Muscle of leg (tissue), 11 donors: Measurements from ENCODE around the gene AP5S1. TPM values are rescaled to one million over a fixed set of nuclear protein-coding genes. Genes with fewer than 3 reads are reported as not detected.
A peak's percentile ranks its signal among the peaks of the same experiment; 100 is the strongest.

ENCODE experiments used
- DNase-seq: peaks from one replicate; pipeline ENCODE4 v3.0.0; 2013
- H3K27ac ChIP-seq: one replicate; pipeline ENCODE4 v1.5.1; 2013; ENCODE audit warnings: mild to moderate bottlenecking, low read length, control low read depth
- H3K27me3 ChIP-seq: one replicate; pipeline ENCODE4 v1.6.1; 2013; ENCODE audit warnings: low read length; ENCODE audit not compliant: control insufficient read depth, insufficient read depth
- H3K36me3 ChIP-seq: one replicate; pipeline ENCODE4 v1.6.1; 2013; ENCODE audit warnings: low read length; ENCODE audit not compliant: control insufficient read depth, insufficient read depth
- H3K4me1 ChIP-seq: one replicate; pipeline ENCODE4 v1.6.1; 2013; ENCODE audit warnings: low read length; ENCODE audit not compliant: control insufficient read depth, insufficient read depth
- H3K4me3 ChIP-seq: one replicate; pipeline ENCODE4 v1.5.1; 2013; ENCODE audit warnings: low read length, control low read depth
- H3K9me3 ChIP-seq: replicated peaks from 2 replicates; pipeline ENCODE4 v1.6.1; 2013; ENCODE audit warnings: low read depth, low read length; ENCODE audit not compliant: control insufficient read depth
- WGBS: methylation state at CpG from one replicate; pipeline ENCODE4 v1.1.5; 2013; ENCODE audit warnings: missing lambda C conversion rate; ENCODE audit not compliant: insufficient coverage; 5-methylcytosine and 5-hydroxymethylcytosine counted together
- polyA plus RNA-seq, 8 donors: library from polyadenylated mRNA; unstranded; fragments of 120-200 nt; gene quantifications; one replicate each; pipeline versions ENCODE4 v1.2.1 to v1.2.3, GENCODE V29; 2013; ENCODE audit warnings: inconsistent platforms in 1 of 8, low replicate concordance in 1 of 8; ENCODE audit not compliant: insufficient read length in 8 of 8, insufficient read depth in 1 of 8
- total RNA-seq: library from RNA; stranded (reverse); fragments of 120-200 nt; gene quantifications from one replicate; pipeline ENCODE4 v1.2.4, GENCODE V29; 2013

The AP5S1 gene
- total and polyA plus RNA-seq, 9 donors, result 8.3 to 10.8 (median 9.8) TPM

DNA sequence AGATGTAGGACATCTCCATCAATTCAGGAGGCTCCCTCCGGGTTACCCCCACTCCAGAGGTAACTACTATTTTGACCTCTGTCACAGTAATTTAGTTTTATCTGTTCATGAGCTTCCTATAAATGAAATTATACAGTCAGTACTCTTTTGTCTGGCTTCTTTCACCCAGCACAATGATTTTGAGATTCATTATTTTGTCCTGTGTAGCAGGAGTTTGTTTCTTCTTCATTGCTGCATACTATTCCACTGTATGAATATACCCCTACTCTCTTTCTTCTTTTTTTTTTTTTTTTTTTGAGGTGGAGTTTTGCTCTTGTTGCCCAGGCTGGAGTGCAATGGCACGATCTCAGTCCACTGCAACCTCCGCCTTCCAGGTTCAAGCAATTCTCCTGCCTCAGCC, 11.8 kb upstream of the AP5S1 start:
- peaks cover 27% of the 10 kb centered on the region for H3K36me3 ChIP-seq
- WGBS, result 87% methylated on average over 2 of the region's 3 CpGs
- no peaks in the 10 kb centered on the region for H3K27me3 ChIP-seq
- no peak for DNase-seq
- H3K9me3 ChIP-seq, result no peaks in the 10 kb centered on the region
- H3K4me1 ChIP-seq, result peaks cover 69% of the 10 kb centered on the region
- no peak overlapping the region for H3K4me3 ChIP-seq
- H3K27ac ChIP-seq, result peak overlapping the region; percentile 100

DNA sequence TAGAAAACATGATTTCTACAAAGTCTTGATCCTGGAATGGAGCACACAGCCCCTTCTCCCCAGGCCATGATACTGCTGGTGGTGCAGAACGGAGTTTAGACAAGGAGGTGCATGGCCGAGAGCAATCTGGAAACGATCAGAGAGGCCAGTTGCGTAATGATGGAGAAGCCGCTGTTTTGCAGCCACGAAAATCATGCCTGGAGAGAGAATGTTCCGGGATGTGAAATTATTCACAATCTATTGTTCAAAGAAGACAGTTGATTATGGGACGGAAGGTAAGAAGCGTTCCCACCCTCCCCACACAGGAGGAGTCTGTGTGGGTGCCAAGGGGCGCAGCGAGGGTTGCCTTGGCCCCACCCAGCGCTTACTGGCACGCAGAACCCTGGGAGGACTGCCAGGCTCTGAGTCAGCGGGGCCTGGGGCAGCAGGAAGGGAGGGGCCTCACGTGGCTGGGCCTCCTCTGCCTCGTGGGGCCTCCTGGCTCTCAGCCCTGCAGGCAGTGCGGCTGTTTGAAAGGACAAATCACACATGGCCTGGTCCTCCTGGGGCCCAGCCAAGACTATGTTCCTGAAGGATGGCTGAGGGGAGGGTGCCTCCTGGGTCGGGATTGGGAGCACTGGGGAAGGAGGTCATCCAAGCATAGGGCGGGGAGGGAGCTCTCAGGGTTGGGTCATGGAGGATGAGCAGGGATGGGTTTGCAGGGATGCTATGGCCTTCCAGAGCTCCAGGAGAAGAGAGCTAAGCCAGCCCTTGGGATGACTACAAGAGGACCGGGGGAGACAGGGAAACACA, 8.7 kb upstream of the AP5S1 start:
- DNase-seq, result peak; percentile 99
- H3K36me3 ChIP-seq, result no peaks in the 10 kb centered on the region
- peak overlapping the region; percentile 93 for H3K27ac ChIP-seq
- WGBS, result 4% methylated on average over 10 of the region's 20 CpGs
- H3K4me1 ChIP-seq, result peaks cover 58% of the 10 kb centered on the region
- H3K27me3 ChIP-seq, result no peaks in the 10 kb centered on the region
- H3K4me3 ChIP-seq, result peak overlapping the region; percentile 32
- no peaks in the 10 kb centered on the region for H3K9me3 ChIP-seq

DNA sequence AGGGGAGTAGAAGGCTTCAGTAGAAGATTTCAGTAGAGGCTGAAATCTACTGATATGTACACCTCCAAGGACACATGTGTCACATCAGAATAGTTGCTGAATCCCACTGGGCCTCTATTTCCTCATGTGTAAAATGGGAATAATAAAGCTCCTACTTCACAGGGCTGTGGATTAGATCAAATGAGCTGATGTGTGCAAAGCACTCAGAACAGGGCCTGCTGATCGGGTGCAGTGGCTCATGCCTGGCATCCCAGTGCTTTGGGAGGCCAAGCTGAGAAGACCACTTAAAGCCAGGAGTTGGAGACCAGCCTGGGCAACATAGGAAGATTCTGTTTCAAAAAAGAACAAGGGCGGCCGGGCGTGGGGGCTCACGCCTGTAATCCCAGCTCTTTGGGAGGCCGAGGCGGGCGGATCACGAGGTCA, 8.1 kb upstream of the AP5S1 start:
- peaks cover 52% of the 10 kb centered on the region for H3K4me1 ChIP-seq
- peak overlapping the region; percentile 93 for H3K27ac ChIP-seq
- no peaks in the 10 kb centered on the region for H3K9me3 ChIP-seq
- no peak for DNase-seq
- no peak overlapping the region for H3K4me3 ChIP-seq
- no peaks in the 10 kb centered on the region for H3K36me3 ChIP-seq
- 84% methylated on average over 5 of the region's 9 CpGs for WGBS
- no peaks in the 10 kb centered on the region for H3K27me3 ChIP-seq

DNA sequence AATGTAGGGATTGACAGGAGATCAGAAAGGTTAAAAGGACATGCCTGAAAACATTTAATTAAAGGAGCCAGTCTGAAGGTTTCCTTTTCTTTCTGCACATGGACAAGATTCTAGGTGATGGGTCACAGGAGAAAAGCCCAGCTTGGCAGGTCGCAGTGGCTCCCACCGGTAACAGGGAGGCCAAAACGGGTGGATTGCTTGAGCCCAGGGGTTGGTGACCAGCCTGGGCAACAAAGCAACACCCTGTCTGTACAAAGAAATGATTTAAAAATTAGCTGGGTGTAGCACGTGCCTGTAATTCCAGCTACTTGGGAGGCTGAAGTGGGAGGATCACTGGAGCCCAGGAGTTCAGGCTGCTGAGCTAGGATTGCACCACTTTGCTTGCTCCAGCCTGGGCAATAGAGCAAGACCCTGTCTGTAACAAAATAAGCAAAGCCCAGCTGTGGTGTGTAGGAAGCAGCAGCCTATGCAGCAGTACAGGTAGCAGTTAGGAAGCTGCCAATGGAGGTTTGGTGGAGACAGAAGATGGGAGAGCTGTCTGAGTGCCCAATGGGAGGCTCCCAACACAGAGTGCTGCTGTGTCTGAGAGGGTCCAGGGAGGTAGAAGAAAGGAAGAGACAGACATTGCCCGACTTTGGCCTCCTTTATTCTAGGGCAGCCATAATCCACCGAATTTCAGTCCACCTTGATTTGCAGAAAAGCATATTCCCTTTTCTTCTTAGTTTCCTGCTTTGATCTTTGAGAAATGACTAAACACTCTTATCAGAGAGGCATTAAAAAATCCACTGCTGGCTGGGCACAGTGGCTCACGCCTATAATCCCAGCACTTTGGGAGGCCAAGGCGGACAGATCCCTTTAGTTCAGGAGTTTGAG, 7.1 kb upstream of the AP5S1 start:
- Histone ChIP-seq H3K4me3 (no peak overlapping the region), H3K4me1 (peaks cover 48% of the 10 kb centered on the region), H3K36me3 (no peaks in the 10 kb centered on the region), H3K9me3 (no peaks in the 10 kb centered on the region), H3K27ac (peak overlapping the region; percentile 45), H3K27me3 (no peaks in the 10 kb centered on the region)
- WGBS, result 55% methylated on average over 7 of the region's 8 CpGs
- peak; percentile 25 for DNase-seq

DNA sequence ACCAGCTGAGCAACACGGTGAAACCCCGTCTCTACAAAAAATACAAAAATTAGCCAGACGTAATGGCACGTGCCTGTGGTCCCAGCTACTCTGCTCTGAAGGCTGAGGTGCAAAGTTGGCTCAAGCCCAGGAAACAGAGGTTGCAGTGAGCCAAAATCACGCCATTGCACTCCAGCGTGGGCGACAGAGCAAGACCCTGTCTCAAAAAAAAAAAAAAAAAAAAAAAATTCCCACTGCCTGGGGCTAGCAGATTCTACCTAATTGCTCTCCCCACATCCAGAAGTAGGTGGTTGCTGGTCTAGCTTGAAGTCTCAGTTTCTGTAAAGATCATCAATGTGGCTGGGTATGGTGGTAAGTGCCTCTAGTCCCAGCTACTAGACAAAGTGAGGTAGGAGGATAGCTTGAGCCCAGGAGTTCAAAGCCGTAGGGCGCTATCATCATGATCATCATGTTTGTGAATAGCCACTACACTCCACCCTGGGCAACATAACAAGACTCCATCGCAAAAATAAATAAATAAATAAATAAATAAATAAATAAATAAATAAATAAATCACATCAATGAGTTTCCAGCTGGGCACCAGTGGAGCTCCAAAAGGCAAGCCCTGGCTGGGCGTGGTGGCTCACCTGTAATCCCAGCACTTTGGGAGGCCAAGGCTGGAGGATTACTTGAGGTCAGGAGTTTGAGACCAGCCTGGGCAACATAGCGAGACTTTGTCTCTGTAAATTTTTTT, 6.3 kb upstream of the AP5S1 start:
- peak; percentile 17 for DNase-seq
- Histone ChIP-seq H3K27ac (no peak overlapping the region), H3K4me1 (peaks cover 51% of the 10 kb centered on the region), H3K9me3 (no peaks in the 10 kb centered on the region), H3K36me3 (no peaks in the 10 kb centered on the region), H3K27me3 (no peaks in the 10 kb centered on the region), H3K4me3 (no peak overlapping the region)
- 79% methylated on average over 4 of the region's 12 CpGs for WGBS

DNA sequence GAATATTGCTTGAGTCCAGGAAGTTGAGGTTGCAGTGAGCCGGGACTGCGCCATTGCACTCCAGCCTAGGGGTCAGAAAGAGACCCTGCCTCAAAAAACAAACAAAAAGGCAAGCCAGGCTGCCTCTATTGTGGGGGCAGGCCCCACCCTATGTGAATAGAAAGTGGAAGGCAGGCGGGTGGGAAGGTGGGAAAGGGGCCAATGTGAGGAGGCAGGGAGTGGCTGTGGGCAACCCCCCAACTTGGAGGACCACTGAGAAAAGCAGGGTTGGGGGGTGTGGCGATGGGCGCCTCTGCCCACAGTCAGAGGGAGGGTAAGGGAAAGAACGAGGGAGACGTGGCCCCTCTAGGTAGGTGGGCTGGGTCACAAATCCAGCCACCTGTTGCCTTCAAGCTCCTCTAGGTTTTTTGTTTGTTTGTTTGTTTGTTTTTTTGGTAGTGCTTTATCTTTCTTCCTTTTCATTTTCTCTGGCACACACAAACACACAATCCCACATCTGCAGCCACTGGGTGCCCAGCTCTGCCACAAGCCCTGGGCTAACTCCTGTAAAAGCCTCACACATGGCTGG, 5.3 kb upstream of the AP5S1 start:
- Histone ChIP-seq H3K4me1 (peaks cover 58% of the 10 kb centered on the region), H3K4me3 (no peak overlapping the region), H3K9me3 (no peaks in the 10 kb centered on the region), H3K27me3 (no peaks in the 10 kb centered on the region), H3K36me3 (no peaks in the 10 kb centered on the region), H3K27ac (no peak overlapping the region)
- no peak for DNase-seq
- WGBS, result 90% methylated on average over 3 of the region's 7 CpGs

DNA sequence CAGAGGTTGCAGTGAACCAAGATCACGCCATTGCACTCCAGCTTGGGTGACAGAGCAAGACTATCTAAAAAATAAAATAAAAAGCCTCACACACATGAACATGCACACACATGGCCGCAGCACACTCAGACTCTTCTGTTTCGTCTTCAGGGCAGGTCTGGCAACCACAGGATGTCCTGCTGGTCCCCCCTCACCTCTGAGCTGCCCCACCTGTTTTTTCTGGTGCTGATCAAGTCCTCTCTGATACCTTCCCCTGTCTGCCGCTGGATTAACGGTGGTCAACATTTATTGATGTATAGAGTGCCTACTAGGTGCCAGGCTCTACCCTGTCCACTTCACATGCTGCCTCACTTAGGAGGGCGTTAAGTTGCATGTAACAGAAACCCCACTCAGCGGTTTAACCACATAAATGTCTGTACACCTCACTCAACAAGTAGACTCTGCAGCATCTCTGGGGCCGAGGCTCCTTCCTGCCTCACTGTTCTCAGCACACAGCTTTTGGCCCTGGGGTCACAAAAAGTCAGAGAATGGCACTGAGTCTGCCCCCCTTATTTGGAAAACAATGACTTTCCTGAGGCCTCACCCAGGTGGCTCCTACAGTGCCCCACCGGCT, 4.5 kb upstream of the AP5S1 start:
- no peaks in the 10 kb centered on the region for H3K9me3 ChIP-seq
- H3K36me3 ChIP-seq, result no peaks in the 10 kb centered on the region
- H3K27ac ChIP-seq, result no peak overlapping the region
- no peaks in the 10 kb centered on the region for H3K27me3 ChIP-seq
- DNase-seq, result peak; percentile 6
- H3K4me3 ChIP-seq, result no peak overlapping the region
- 80% methylated on average over 6 of the region's 9 CpGs for WGBS
- peaks cover 51% of the 10 kb centered on the region for H3K4me1 ChIP-seq

DNA sequence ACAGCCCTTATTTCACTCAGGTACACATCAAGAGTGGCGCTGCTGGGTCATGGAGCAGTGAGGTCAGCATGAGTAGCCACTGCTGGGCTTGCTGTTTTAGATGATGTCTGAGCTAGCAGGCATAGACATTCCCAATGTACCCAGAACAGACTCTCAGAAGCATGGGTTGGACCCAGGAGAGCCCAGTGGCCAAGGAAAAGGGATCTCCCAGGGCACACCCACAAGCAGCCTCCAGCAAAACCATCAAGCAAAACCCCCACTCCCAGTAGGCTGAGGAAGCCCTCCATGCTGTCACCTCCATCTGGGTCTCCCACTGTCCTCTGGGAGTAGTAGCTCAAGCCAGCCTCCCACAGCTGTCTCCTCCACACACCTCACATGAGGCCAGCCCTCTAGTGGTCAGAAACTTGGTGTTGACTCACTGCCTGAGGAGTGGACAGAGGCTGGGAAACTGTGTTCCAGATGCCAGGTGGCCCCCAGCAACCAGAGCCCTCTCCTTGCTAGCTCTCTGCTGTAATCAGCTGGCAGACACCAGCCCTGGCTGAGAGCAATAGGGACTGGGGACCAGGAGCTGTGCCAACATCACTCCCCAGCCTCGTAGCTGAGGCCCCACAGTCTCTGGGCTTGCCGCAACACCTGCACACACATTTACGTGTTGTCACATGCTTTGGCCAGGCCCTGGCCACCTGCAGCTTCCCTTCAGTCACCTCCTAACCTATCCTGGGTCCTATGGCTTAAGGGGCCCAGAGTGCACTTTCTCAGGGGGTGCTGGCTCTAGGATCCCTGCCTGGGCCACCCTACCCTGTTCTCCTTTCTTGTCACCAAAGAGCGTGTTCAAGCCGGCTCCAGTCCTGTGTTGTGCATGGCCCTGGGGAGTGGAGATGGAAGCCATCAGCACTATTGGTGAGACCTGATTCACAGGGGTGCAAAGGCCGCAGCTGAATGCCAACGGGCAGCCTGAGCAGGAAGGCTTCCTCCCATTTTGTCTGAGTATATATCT, 1.9 kb upstream of the AP5S1 start:
- WGBS, result 54% methylated on average over 6 of the region's 8 CpGs
- Histone ChIP-seq H3K27me3 (no peaks in the 10 kb centered on the region), H3K9me3 (no peaks in the 10 kb centered on the region), H3K4me1 (peaks cover 33% of the 10 kb centered on the region), H3K27ac (peak overlapping the region; percentile 82), H3K36me3 (peaks cover 12% of the 10 kb centered on the region), H3K4me3 (no peak overlapping the region)
- DNase-seq, result peak; percentile 87
